ENCODE data around the gene CD2AP.
"Not testable (repeated sequence)": the region's sequence is repeated elsewhere in the genome, so short reads cannot be mapped to it uniquely, and the experiment has no call there.

CD2AP gene

GRCh38 chr6:47574789-47575188 is 97.2 kb downstream of the CD2AP start:
- no peak for FAIRE-seq

GRCh38 chr6:47579040-47579439 is 101.5 kb downstream of the CD2AP start:
- no peak for FAIRE-seq

- no peak for FAIRE-seq
Observed at GRCh38 chr6:47581591-47581990, 104.0 kb downstream of the CD2AP start.

- FAIRE-seq = no peak
Observed at GRCh38 chr6:47587493-47587892, 109.9 kb downstream of the CD2AP start.

GRCh38 chr6:47592131-47592840 is 114.7 kb downstream of the CD2AP start:
- FAIRE-seq = no peak

- no peak for FAIRE-seq
Observed at GRCh38 chr6:47593979-47594378, 116.4 kb downstream of the CD2AP start.

GRCh38 chr6:47595785-47596184 is 118.2 kb downstream of the CD2AP start:
- no peak for FAIRE-seq

GRCh38 chr6:47598367-47598766 is 120.8 kb downstream of the CD2AP start:
- no peak for FAIRE-seq

GRCh38 chr6:47599512-47599911 is 121.9 kb downstream of the CD2AP start:
- no peak for FAIRE-seq

- no peak for FAIRE-seq
Observed at GRCh38 chr6:47603227-47603626, 125.6 kb downstream of the CD2AP start.

GRCh38 chr6:47603995-47604394 is 126.4 kb downstream of the CD2AP start:
- no peak for FAIRE-seq

- FAIRE-seq = no peak
Observed at GRCh38 chr6:47621838-47622449, 144.4 kb downstream of the CD2AP start.

- FAIRE-seq = no peak
Observed at GRCh38 chr6:47626782-47627181, 149.2 kb downstream of the CD2AP start.

- no peak for FAIRE-seq
Observed at GRCh38 chr6:47628448-47629272, 151.1 kb downstream of the CD2AP start.

GRCh38 chr6:47629954-47630353 is 152.4 kb downstream of the CD2AP start:
- FAIRE-seq = no peak

GRCh38 chr6:47630587-47630986 is 153.0 kb downstream of the CD2AP start:
- FAIRE-seq = no peak

GRCh38 chr6:47631269-47631772 is 153.7 kb downstream of the CD2AP start:
- FAIRE-seq = no peak

- FAIRE-seq = no peak
Observed at GRCh38 chr6:47631797-47632196, 154.2 kb downstream of the CD2AP start.

- FAIRE-seq = no peak
Observed at GRCh38 chr6:47633141-47633540, 155.6 kb downstream of the CD2AP start.

GRCh38 chr6:47634210-47635047 is 156.8 kb downstream of the CD2AP start:
- FAIRE-seq = no peak

- FAIRE-seq = no peak
Observed at GRCh38 chr6:47646689-47647088, 169.1 kb downstream of the CD2AP start.

GRCh38 chr6:47647188-47647587 is 169.6 kb downstream of the CD2AP start:
- no peak for FAIRE-seq

GRCh38 chr6:47647626-47648025 is 170.0 kb downstream of the CD2AP start:
- FAIRE-seq = not testable (repeated sequence)

All from TTC549 (cell line).